ENCODE data around the gene DLG4. TPM values are rescaled to one million over a fixed set of nuclear protein-coding genes. Genes with fewer than 3 reads are reported as not detected.
A peak's percentile ranks its signal among the peaks of the same experiment; 100 is the strongest.

The DLG4 gene
- total and polyA plus RNA-seq, 5 donors from 2014 or later, result 0.22 to 2.9 (median 0.50) TPM

DNA sequence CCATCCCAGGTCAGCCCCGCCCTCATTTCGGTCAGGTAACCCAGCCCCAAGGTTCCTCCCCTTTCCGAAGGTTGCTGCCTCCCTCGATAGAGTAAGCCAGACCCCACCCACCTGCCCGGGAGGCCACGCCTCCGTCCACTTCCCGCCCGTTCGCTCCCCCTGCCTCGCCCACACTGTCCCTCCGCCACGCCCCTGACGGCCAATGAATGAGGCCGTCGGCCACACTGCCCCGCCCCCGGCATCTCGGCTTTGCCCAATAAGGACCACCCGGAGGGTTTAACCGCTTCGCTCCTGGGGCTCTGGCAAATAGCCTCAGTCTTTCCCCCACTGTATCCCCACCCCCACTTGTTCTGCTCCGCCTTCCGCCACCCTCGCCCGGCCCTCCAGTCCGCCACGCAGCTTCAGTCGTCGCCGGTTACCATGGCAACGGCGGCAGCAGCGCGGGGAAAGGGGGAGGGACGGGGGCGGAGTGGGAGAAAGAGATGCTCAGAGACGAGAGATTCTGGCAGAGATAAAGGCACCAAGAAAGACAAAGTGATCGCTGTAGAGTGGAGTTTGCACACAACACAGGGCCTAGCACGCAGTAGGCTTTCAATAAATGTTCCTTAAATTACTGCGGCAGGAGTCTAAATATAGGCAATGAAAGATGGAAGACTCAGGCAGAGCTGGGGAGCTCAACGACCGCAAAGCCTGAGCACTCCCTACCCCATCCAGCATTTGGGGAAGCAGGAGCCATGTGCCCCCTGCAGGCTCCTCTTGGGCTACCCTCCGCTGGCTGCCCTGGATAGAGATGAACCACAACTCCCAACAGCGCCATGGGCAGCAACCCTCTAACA is 5.1 kb downstream of the DLG4 start:
- Mint-ChIP-seq H3K4me1 (peaks cover 0 to 64% (median 28%) of the 10 kb centered on the region in 4 donors), H3K27ac (peak overlapping the region; percentile 92 to 99 (median 99)), H3K27me3 (peaks cover 28% of the 10 kb centered on the region), H3K36me3 (no peaks in the 10 kb centered on the region), H3K9me3 (no peaks in the 10 kb centered on the region), H3K4me3 (peak overlapping the region; percentile 85 to 96 (median 90))
- ATAC-seq (ENCODE audit: low read depth in 2 of 2) (peak; percentile 83 to 86), DNase-seq (peak; percentile 97 to 99 (median 98))
- Histone ChIP-seq H3K36me3 (ENCODE audit: control insufficient read depth, insufficient read depth, low read length) (no peaks in the 10 kb centered on the region), H3K27me3 (ENCODE audit: control insufficient read depth, insufficient read depth, low read length) (no peaks in the 10 kb centered on the region), H3K4me1 (ENCODE audit: control insufficient read depth, insufficient read depth, low read length, poor library complexity, severe bottlenecking) (peaks cover 45% of the 10 kb centered on the region), H3K9me3 (ENCODE audit: control insufficient read depth in 2 of 2, low read length in 2 of 2) (no peaks in the 10 kb centered on the region), H3K27ac (ENCODE audit: insufficient read depth, low read length, poor library complexity, severe bottlenecking) (peak overlapping the region; percentile 97), H3K4me3 (ENCODE audit: low read depth, low read length) (peak overlapping the region; percentile 85)

DNA sequence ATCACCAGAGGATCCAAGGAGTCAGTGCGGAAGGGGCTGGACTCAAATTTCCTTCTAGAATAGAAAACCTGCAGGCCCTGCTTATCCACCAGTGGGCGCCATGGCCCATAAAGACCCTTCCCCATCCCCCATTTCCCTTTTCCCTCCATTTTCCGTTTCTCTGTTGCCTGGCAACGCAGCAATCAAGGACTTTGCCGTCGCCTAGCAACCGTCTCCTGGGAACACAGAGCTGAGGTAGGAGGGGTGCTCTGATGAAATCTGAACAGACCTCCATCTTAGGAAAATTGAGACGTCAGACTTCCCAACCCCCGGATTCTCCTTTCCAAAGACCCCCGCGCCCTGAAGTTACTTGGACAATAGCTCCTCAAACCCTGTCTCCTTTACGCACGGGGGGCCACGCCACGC is 5.7 kb downstream of the DLG4 start:
- H3K4me1 ChIP-seq (ENCODE audit: control insufficient read depth, insufficient read depth, low read length, poor library complexity, severe bottlenecking), result peaks cover 40% of the 10 kb centered on the region
- peak overlapping the region; percentile 76 for H3K4me3 ChIP-seq (ENCODE audit: low read depth, low read length)
- H3K4me1 Mint-ChIP-seq, result peaks cover 0 to 58% (median 24%) of the 10 kb centered on the region in 4 donors

DNA sequence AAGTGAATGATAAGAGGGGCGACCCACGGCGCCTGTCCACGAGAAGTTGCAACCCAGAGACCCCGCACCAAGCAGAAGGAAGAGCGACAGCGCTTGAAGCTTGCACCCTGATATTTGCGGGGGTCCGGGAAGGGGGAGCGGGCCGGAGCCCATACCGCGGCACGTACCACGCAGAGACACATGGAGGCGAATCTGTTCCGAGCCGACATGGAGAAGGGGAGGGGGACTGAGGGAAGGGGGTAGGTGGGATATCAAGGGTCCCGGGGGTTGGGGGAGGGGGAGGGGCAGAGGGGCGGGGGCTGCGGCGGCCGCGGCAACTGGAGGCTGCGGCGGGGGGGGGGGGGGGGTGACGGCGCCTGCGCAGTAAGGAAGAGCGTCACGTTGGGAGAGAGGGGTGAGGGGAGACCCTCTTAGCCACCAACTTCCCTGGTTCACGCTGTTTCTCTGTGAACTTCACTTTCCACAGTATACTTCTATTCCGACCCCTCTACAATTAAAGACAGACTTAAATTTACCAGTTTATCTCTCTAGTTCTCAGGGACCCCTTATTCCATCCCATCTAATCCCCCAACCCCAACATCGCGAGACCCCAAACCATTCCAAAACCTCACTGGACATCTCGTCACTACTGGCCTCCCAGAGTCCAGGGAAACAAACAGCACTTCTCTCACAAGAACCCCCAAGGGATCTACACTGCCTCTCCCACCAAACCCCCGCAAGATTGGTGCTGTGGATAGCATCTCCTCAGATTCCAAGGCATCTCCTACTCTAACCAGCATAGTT is 8.0 kb downstream of the DLG4 start:
- H3K4me3 Mint-ChIP-seq, result peak overlapping the region in 3 of 4 donors; percentile 61 to 86 (median 62)
- Histone ChIP-seq H3K4me3 (ENCODE audit: low read depth, low read length) (no peak overlapping the region), H3K4me1 (ENCODE audit: control insufficient read depth, insufficient read depth, low read length, poor library complexity, severe bottlenecking) (peaks cover 28% of the 10 kb centered on the region), H3K9me3 (ENCODE audit: control insufficient read depth in 2 of 2, low read length in 2 of 2) (no peaks in the 10 kb centered on the region), H3K36me3 (ENCODE audit: control insufficient read depth, insufficient read depth, low read length) (no peaks in the 10 kb centered on the region), H3K27ac (ENCODE audit: insufficient read depth, low read length, poor library complexity, severe bottlenecking) (no peak overlapping the region), H3K27me3 (ENCODE audit: control insufficient read depth, insufficient read depth, low read length) (no peaks in the 10 kb centered on the region)
- peaks cover 0 to 1% (median 0%) of the 10 kb centered on the region in 7 donors for H3K9me3 Mint-ChIP-seq
- no peak for ATAC-seq (ENCODE audit: low read depth in 2 of 2)
- no peaks in the 10 kb centered on the region for H3K36me3 Mint-ChIP-seq
- peaks cover 0 to 44% (median 23%) of the 10 kb centered on the region in 4 donors for H3K4me1 Mint-ChIP-seq
- H3K27me3 Mint-ChIP-seq, result peaks cover 28% of the 10 kb centered on the region
- no peak for DNase-seq
- H3K27ac Mint-ChIP-seq, result peak overlapping the region in 2 of 3 donors; percentile 8 to 74

More for the DNA sequence above, 5.7 kb downstream of the DLG4 start:
- no peaks in the 10 kb centered on the region for H3K27me3 ChIP-seq (ENCODE audit: control insufficient read depth, insufficient read depth, low read length)
- Mint-ChIP-seq H3K4me3 (peak overlapping the region; percentile 85 to 96 (median 90)), H3K36me3 (no peaks in the 10 kb centered on the region), H3K27ac (peak overlapping the region; percentile 92 to 99 (median 99)), H3K9me3 (no peaks in the 10 kb centered on the region), H3K27me3 (peaks cover 28% of the 10 kb centered on the region)
- ATAC-seq (ENCODE audit: low read depth in 2 of 2) (peak in 1 of 2 donors; percentile 0), DNase-seq (peak in 1 of 3 donors; percentile 73)
- peak overlapping the region; percentile 97 for H3K27ac ChIP-seq (ENCODE audit: insufficient read depth, low read length, poor library complexity, severe bottlenecking)
- no peaks in the 10 kb centered on the region for H3K9me3 ChIP-seq (ENCODE audit: control insufficient read depth in 2 of 2, low read length in 2 of 2)
- H3K36me3 ChIP-seq (ENCODE audit: control insufficient read depth, insufficient read depth, low read length), result no peaks in the 10 kb centered on the region

DNA sequence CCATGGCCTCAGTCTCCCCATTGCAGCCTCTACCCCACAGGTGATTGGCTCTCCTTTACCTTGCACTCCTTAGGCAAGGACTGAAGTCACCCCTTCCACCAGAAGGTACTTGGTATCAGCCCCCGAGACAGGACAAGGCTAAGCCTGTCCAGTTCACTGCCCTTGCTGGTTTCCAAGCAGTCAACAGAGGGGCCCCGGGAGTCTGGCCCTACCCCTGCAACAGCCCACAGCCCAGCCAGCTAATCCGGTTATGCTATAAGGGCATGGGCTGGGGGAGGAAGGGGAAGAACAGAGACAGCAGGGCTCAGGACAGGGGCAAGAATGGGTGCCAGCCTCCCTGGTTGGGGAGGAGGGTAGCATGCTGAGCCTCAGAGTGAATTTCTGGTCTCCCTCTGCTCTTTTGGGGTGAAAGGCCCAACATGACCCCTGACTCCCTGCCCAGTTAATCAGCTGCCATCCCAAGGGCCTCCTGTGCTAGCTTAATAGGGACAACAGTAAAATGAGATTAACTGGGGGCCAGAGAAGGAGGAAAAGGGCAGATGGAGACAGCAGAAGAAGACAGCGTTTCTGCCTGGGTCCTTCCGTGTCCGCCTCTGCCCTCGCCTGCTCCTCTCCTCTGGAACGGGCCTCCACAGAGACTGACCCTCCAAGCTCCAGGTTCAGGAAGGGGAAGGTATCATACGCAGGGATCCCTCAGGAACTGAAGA is 10.7 kb downstream of the DLG4 start:
- Mint-ChIP-seq H3K36me3 (peaks cover 3% of the 10 kb centered on the region), H3K9me3 (peaks cover 0 to 1% (median 0%) of the 10 kb centered on the region in 7 donors), H3K4me3 (peak overlapping the region in 1 of 4 donors; percentile 16), H3K27me3 (peaks cover 23% of the 10 kb centered on the region), H3K4me1 (peaks cover 0 to 45% (median 27%) of the 10 kb centered on the region in 4 donors), H3K27ac (no peak overlapping the region)
- no peaks in the 10 kb centered on the region for H3K36me3 ChIP-seq (ENCODE audit: control insufficient read depth, insufficient read depth, low read length)
- no peak for DNase-seq
- no peaks in the 10 kb centered on the region for H3K9me3 ChIP-seq (ENCODE audit: control insufficient read depth in 2 of 2, low read length in 2 of 2)
- no peak overlapping the region for H3K4me3 ChIP-seq (ENCODE audit: low read depth, low read length)
- H3K27ac ChIP-seq (ENCODE audit: insufficient read depth, low read length, poor library complexity, severe bottlenecking), result no peak overlapping the region
- peaks cover 22% of the 10 kb centered on the region for H3K4me1 ChIP-seq (ENCODE audit: control insufficient read depth, insufficient read depth, low read length, poor library complexity, severe bottlenecking)
- no peaks in the 10 kb centered on the region for H3K27me3 ChIP-seq (ENCODE audit: control insufficient read depth, insufficient read depth, low read length)
- ATAC-seq (ENCODE audit: low read depth in 2 of 2), result no peak

DNA sequence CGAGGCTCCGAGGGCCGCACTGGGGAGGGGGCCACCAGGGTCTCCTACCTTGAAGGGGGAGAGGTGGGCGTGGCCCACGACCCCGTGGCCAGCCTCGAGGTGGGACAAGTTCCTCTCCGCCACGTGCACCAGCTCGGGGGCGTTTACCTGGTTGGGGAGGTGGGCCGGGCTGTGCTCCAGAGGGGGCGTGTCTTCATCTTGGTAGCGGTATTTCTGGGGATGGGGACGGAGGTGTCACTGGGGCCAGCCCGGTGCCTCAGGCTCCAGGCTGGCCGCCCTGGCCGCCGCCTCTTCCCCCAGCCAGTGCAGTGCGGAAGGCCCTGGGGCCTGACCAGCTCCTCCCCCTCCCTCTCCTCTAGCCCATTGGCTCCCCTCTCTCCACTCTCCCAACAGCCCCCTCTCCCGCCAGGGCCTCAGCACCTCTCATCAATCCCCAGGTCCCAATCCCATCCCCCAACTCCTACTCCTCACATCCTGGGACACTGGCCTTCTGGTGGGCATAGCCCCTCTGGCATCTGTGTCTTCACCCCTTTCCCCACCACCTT is 11.5 kb downstream of the DLG4 start:
- ATAC-seq (ENCODE audit: low read depth in 2 of 2) (no peak), DNase-seq (no peak)
- peaks cover 17% of the 10 kb centered on the region for H3K4me1 ChIP-seq (ENCODE audit: control insufficient read depth, insufficient read depth, low read length, poor library complexity, severe bottlenecking)
- no peaks in the 10 kb centered on the region for H3K36me3 ChIP-seq (ENCODE audit: control insufficient read depth, insufficient read depth, low read length)
- H3K27me3 Mint-ChIP-seq, result peaks cover 22% of the 10 kb centered on the region
- H3K9me3 ChIP-seq (ENCODE audit: control insufficient read depth in 2 of 2, low read length in 2 of 2), result no peaks in the 10 kb centered on the region
- H3K27ac Mint-ChIP-seq, result peak overlapping the region in 1 of 3 donors; percentile 51
- H3K27me3 ChIP-seq (ENCODE audit: control insufficient read depth, insufficient read depth, low read length), result no peaks in the 10 kb centered on the region
- H3K4me3 ChIP-seq (ENCODE audit: low read depth, low read length), result no peak overlapping the region
- peaks cover 3% of the 10 kb centered on the region for H3K36me3 Mint-ChIP-seq
- H3K4me1 Mint-ChIP-seq, result peaks cover 0 to 42% (median 20%) of the 10 kb centered on the region in 4 donors
- H3K4me3 Mint-ChIP-seq, result no peak overlapping the region
- no peak overlapping the region for H3K27ac ChIP-seq (ENCODE audit: insufficient read depth, low read length, poor library complexity, severe bottlenecking)
- peaks cover 0 to 1% (median 0%) of the 10 kb centered on the region in 7 donors for H3K9me3 Mint-ChIP-seq

DNA sequence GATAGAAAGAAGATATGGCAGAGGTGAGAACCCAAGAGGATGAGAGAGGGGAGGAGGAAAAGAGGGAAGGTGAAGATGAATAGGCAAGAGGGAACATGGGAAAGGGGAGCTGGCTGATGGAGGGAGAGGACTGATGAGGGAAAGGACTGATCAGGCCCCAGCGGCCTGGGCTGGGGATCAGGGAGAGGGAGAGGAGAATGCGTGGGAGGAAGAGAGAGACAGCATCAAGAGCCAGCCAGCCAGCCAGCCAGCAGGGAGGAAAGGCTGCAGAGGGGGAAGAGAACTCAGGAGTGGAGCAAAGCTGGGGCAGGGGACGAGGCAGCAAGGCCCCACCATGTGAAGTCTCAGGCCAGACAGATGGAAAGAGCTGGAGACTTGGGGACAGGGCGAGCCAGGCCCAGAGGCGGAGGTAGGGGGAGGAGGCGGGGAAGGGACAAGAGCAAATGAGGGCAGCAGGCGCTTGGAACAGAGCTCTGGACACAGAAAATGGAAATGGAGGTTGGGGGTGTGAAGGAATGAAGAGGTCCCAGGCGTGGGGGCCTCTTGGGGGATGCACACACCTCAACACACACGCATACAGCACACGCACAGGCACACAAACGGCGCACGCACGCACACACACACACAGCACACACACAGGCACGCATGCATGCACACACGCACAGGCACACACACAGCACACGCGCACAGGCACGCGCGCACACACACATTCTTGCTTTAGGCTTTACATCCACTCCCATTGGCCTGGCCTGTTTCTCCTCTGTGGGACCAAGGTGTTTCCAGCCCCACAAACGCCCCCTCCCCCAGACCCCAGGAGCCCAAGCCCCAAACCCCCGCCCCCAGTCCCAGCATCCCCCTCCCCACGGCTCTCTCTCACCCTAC is 12.3 kb downstream of the DLG4 start:
- H3K9me3 Mint-ChIP-seq, result peaks cover 0 to 1% (median 0%) of the 10 kb centered on the region in 7 donors
- Histone ChIP-seq H3K4me3 (ENCODE audit: low read depth, low read length) (no peak overlapping the region), H3K36me3 (ENCODE audit: control insufficient read depth, insufficient read depth, low read length) (no peaks in the 10 kb centered on the region), H3K9me3 (ENCODE audit: control insufficient read depth in 2 of 2, low read length in 2 of 2) (no peaks in the 10 kb centered on the region), H3K27me3 (ENCODE audit: control insufficient read depth, insufficient read depth, low read length) (no peaks in the 10 kb centered on the region), H3K4me1 (ENCODE audit: control insufficient read depth, insufficient read depth, low read length, poor library complexity, severe bottlenecking) (peaks cover 17% of the 10 kb centered on the region), H3K27ac (ENCODE audit: insufficient read depth, low read length, poor library complexity, severe bottlenecking) (peak overlapping the region; percentile 91)
- DNase-seq (no peak), ATAC-seq (ENCODE audit: low read depth in 2 of 2) (no peak)
- peaks cover 0 to 46% (median 20%) of the 10 kb centered on the region in 4 donors for H3K4me1 Mint-ChIP-seq
- peaks cover 8% of the 10 kb centered on the region for H3K36me3 Mint-ChIP-seq
- peak overlapping the region in 2 of 3 donors; percentile 75 to 85 for H3K27ac Mint-ChIP-seq
- H3K27me3 Mint-ChIP-seq, result peaks cover 22% of the 10 kb centered on the region
- H3K4me3 Mint-ChIP-seq, result peak overlapping the region in 1 of 4 donors; percentile 74

Data from CD4-positive, CD25-positive, alpha-beta regulatory T cell (primary cell).